UCSD-AML1 (cell line): ENCODE measurements around the gene INPP5A.

Experiments
- DNase-seq: peaks from one replicate; lab custom pipeline; 2025; ENCODE audit not compliant: unreplicated experiment; lab: John Stamatoyannopoulos, UW

INPP5A gene

GRCh38 chr10:132640326-132641125 lies 102.9 kb downstream of the INPP5A start:
- no peak for DNase-seq

GRCh38 chr10:132641401-132641800 lies 103.8 kb downstream of the INPP5A start:
- no peak for DNase-seq

GRCh38 chr10:132641966-132642731 lies 104.6 kb downstream of the INPP5A start:
- DNase-seq, result no peak

- DNase-seq, result no peak
Observed at GRCh38 chr10:132642732-132643008, 105.1 kb downstream of the INPP5A start.

- no peak for DNase-seq
Observed at GRCh38 chr10:132643709-132644526, 106.3 kb downstream of the INPP5A start.

- DNase-seq, result no peak
Observed at GRCh38 chr10:132644527-132645246, 107.1 kb downstream of the INPP5A start.

GRCh38 chr10:132645247-132645530 lies 107.6 kb downstream of the INPP5A start:
- DNase-seq, result no peak

GRCh38 chr10:132645630-132646442 lies 108.2 kb downstream of the INPP5A start:
- no peak for DNase-seq

GRCh38 chr10:132646443-132647097 lies 109.0 kb downstream of the INPP5A start:
- no peak for DNase-seq

- no peak for DNase-seq
Observed at GRCh38 chr10:132647424-132647823, 109.8 kb downstream of the INPP5A start.

GRCh38 chr10:132648072-132648850 lies 110.7 kb downstream of the INPP5A start:
- no peak for DNase-seq

GRCh38 chr10:132648851-132649528 lies 111.4 kb downstream of the INPP5A start:
- DNase-seq, result no peak

- DNase-seq, result no peak
Observed at GRCh38 chr10:132649651-132650360, 112.2 kb downstream of the INPP5A start.

- no peak for DNase-seq
Observed at GRCh38 chr10:132650611-132651250, 113.1 kb downstream of the INPP5A start.

- DNase-seq, result no peak
Observed at GRCh38 chr10:132651511-132652029, 114.0 kb downstream of the INPP5A start.

GRCh38 chr10:132652446-132652845 lies 114.9 kb downstream of the INPP5A start:
- DNase-seq, result no peak

GRCh38 chr10:132652936-132653590 lies 115.5 kb downstream of the INPP5A start:
- no peak for DNase-seq
